ENCODE results near the gene FEM1A.
"Not testable (repeated sequence)": the region's sequence is repeated elsewhere in the genome, so short reads cannot be mapped to it uniquely, and the experiment has no call there.

FEM1A gene
- long read RNA-seq, donor 1, full-length matches to known transcripts = 24 of 24 reads
- long read RNA-seq, donor 1, partial matches to known transcripts = 0 of 24 reads
- long read RNA-seq, donor 1, other reads (novel, unspliced or antisense) = 0 of 24 reads
- long read RNA-seq, donor 2, full-length matches to known transcripts = 21 of 21 reads
- long read RNA-seq, donor 2, partial matches to known transcripts = 0 of 21 reads
- long read RNA-seq, donor 2, other reads (novel, unspliced or antisense) = 0 of 21 reads
- long read RNA-seq, donor 3, full-length matches to known transcripts = 25 of 25 reads
- long read RNA-seq, donor 3, partial matches to known transcripts = 0 of 25 reads
- long read RNA-seq, donor 3, other reads (novel, unspliced or antisense) = 0 of 25 reads
- long read RNA-seq, donor 4, full-length matches to known transcripts = 52 of 52 reads
- long read RNA-seq, donor 4, partial matches to known transcripts = 0 of 52 reads
- long read RNA-seq, donor 4, other reads (novel, unspliced or antisense) = 0 of 52 reads
- long read RNA-seq, donor 5, full-length matches to known transcripts = 46 of 46 reads
- long read RNA-seq, donor 5, partial matches to known transcripts = 0 of 46 reads
- long read RNA-seq, donor 5, other reads (novel, unspliced or antisense) = 0 of 46 reads
- long read RNA-seq, donor 6, full-length matches to known transcripts = 46 of 46 reads
- long read RNA-seq, donor 6, partial matches to known transcripts = 0 of 46 reads
- long read RNA-seq, donor 6, other reads (novel, unspliced or antisense) = 0 of 46 reads
- long read RNA-seq, donor 7 = 0 reads
- long read RNA-seq, donor 8, full-length matches to known transcripts = 40 of 40 reads
- long read RNA-seq, donor 8, partial matches to known transcripts = 0 of 40 reads
- long read RNA-seq, donor 8, other reads (novel, unspliced or antisense) = 0 of 40 reads

GRCh38 chr19:4791183-4792018 is at the start of gene FEM1A:
Gene FEM1A (plus strand): TSS chr19:4791734. CDS start chr19:4791855, 121 bp downstream.
- DNase-seq = peak; percentile 98

- no peak for DNase-seq
Measured at GRCh38 chr19:4742723-4743646, 48.5 kb upstream of the FEM1A start.

GRCh38 chr19:4744451-4745174 is 46.9 kb upstream of the FEM1A start:
- no peak for DNase-seq

GRCh38 chr19:4745175-4745574 is 46.4 kb upstream of the FEM1A start:
- DNase-seq = not testable (repeated sequence)

- no peak for DNase-seq
Measured at GRCh38 chr19:4745986-4746385, 45.5 kb upstream of the FEM1A start.

GRCh38 chr19:4748185-4748584 is 43.3 kb upstream of the FEM1A start:
- DNase-seq = no peak

GRCh38 chr19:4748589-4748988 is 42.9 kb upstream of the FEM1A start:
- no peak for DNase-seq

GRCh38 chr19:4749870-4750590 is 41.5 kb upstream of the FEM1A start:
- no peak for DNase-seq

- DNase-seq = no peak
Measured at GRCh38 chr19:4754248-4754647, 37.3 kb upstream of the FEM1A start.

GRCh38 chr19:4755459-4755858 is 36.1 kb upstream of the FEM1A start:
- DNase-seq = no peak

- no peak for DNase-seq
Measured at GRCh38 chr19:4758082-4758481, 33.5 kb upstream of the FEM1A start.

GRCh38 chr19:4758659-4759058 is 32.9 kb upstream of the FEM1A start:
- DNase-seq = no peak

GRCh38 chr19:4759388-4760284 is 31.9 kb upstream of the FEM1A start:
- DNase-seq = peak; percentile 61

GRCh38 chr19:4760285-4760650 is 31.3 kb upstream of the FEM1A start:
- DNase-seq = no peak

- DNase-seq = no peak
Measured at GRCh38 chr19:4763021-4763420, 28.5 kb upstream of the FEM1A start.

- DNase-seq = no peak
Measured at GRCh38 chr19:4764393-4764660, 27.2 kb upstream of the FEM1A start.

- DNase-seq = peak; percentile 85
Measured at GRCh38 chr19:4768934-4769777, 22.4 kb upstream of the FEM1A start.

- DNase-seq = no peak
Measured at GRCh38 chr19:4772566-4772965, 19.0 kb upstream of the FEM1A start.
